Measurements from ENCODE around the gene ATP2B3.

The ATP2B3 gene

GRCh38 chrX:153598541-153599191, 81.2 kb downstream of the ATP2B3 start, which contains the start of gene CCNQ:
Gene CCNQ, minus strand, starts transcription at chrX:153599139. Its CDS starts 66 bp downstream, at chrX:153599073.
- Histone ChIP-seq H3K9ac (ENCODE audit: low read length) (peak within 1 kb of the TSS; percentile 86), H3K36me3 (ENCODE audit: insufficient read depth, low read length) (peaks cover 6% of the 10 kb centered on the region; the same call in 1 of the 2 replicates), H3K27me3 (ENCODE audit: insufficient read depth, low read length) (no peaks in the 10 kb centered on the region), H3K4me1 (ENCODE audit: insufficient read depth, low read length, severe bottlenecking) (peaks cover 32% of the 10 kb centered on the region), H4K20me1 (ENCODE audit: insufficient read depth, low read length) (no peaks in the 10 kb centered on the region), H3K9me3 (ENCODE audit: low read length) (no peaks in the 10 kb centered on the region), H2AFZ (ENCODE audit: low read length) (no peak within 1 kb of the TSS), H3K27ac (ENCODE audit: low read depth, low read length, poor library complexity, severe bottlenecking) (peak within 1 kb of the TSS; percentile 50), H3K4me3 (ENCODE audit: low read depth, low read length, poor library complexity, severe bottlenecking) (peak within 1 kb of the TSS; percentile 77), H3F3A (ENCODE audit: insufficient read depth, low read length) (no peaks in the 10 kb centered on the region), H3K9me2 (ENCODE audit: low read depth, low read length) (no peaks in the 10 kb centered on the region), H3K79me2 (ENCODE audit: insufficient read depth, low read length) (no peaks in the 10 kb centered on the region), H3K4me2 (ENCODE audit: low read length) (peak within 1 kb of the TSS; percentile 81)
- TF ChIP-seq CTCF (IDR thresholded peaks at IDR 0.05; ENCODE audit: low read length) (no peak), EZH2 (IDR thresholded peaks at IDR 0.05; ENCODE audit: borderline replicate concordance, low read length) (no peak)

- H3F3A ChIP-seq (ENCODE audit: insufficient read depth, low read length) = no peaks in the 10 kb centered on the region
- H3K9ac ChIP-seq (ENCODE audit: low read length) = peak overlapping the region; percentile 86
- H3K27me3 ChIP-seq (ENCODE audit: insufficient read depth, low read length) = no peaks in the 10 kb centered on the region
- peak overlapping the region; percentile 77 for H3K4me3 ChIP-seq (ENCODE audit: low read depth, low read length, poor library complexity, severe bottlenecking)
- peaks cover 6% of the 10 kb centered on the region; the same call in 1 of the 2 replicates for H3K36me3 ChIP-seq (ENCODE audit: insufficient read depth, low read length)
- H3K9me3 ChIP-seq (ENCODE audit: low read length) = no peaks in the 10 kb centered on the region
- H3K79me2 ChIP-seq (ENCODE audit: insufficient read depth, low read length) = no peaks in the 10 kb centered on the region
- H2AFZ ChIP-seq (ENCODE audit: low read length) = no peak overlapping the region
- no peaks in the 10 kb centered on the region for H3K9me2 ChIP-seq (ENCODE audit: low read depth, low read length)
- no peaks in the 10 kb centered on the region for H4K20me1 ChIP-seq (ENCODE audit: insufficient read depth, low read length)
- H3K27ac ChIP-seq (ENCODE audit: low read depth, low read length, poor library complexity, severe bottlenecking) = no peak overlapping the region
- peak overlapping the region; percentile 74 for H3K4me2 ChIP-seq (ENCODE audit: low read length)
- peaks cover 32% of the 10 kb centered on the region for H3K4me1 ChIP-seq (ENCODE audit: insufficient read depth, low read length, severe bottlenecking)
- TF ChIP-seq CTCF (IDR thresholded peaks at IDR 0.05; ENCODE audit: low read length) (no peak), EZH2 (IDR thresholded peaks at IDR 0.05; ENCODE audit: borderline replicate concordance, low read length) (no peak)
These were observed 82.0 kb downstream of the ATP2B3 start for GRCh38 chrX:153599192-153600031.

GRCh38 chrX:153600032-153600373, 82.6 kb downstream of the ATP2B3 start:
- H3K79me2 ChIP-seq (ENCODE audit: insufficient read depth, low read length) = no peaks in the 10 kb centered on the region
- H3K4me2 ChIP-seq (ENCODE audit: low read length) = peak overlapping the region; percentile 74
- no peaks in the 10 kb centered on the region for H3K9me3 ChIP-seq (ENCODE audit: low read length)
- H4K20me1 ChIP-seq (ENCODE audit: insufficient read depth, low read length) = no peaks in the 10 kb centered on the region
- H3K9ac ChIP-seq (ENCODE audit: low read length) = peak overlapping the region; percentile 86; the same call in 1 of the 2 replicates
- no peak overlapping the region for H2AFZ ChIP-seq (ENCODE audit: low read length)
- H3K36me3 ChIP-seq (ENCODE audit: insufficient read depth, low read length) = peaks cover 6% of the 10 kb centered on the region; the same call in 1 of the 2 replicates
- no peaks in the 10 kb centered on the region for H3K27me3 ChIP-seq (ENCODE audit: insufficient read depth, low read length)
- peaks cover 32% of the 10 kb centered on the region for H3K4me1 ChIP-seq (ENCODE audit: insufficient read depth, low read length, severe bottlenecking)
- no peak overlapping the region for H3K27ac ChIP-seq (ENCODE audit: low read depth, low read length, poor library complexity, severe bottlenecking)
- no peaks in the 10 kb centered on the region for H3F3A ChIP-seq (ENCODE audit: insufficient read depth, low read length)
- peak overlapping the region; percentile 77 for H3K4me3 ChIP-seq (ENCODE audit: low read depth, low read length, poor library complexity, severe bottlenecking)
- TF ChIP-seq CTCF (IDR thresholded peaks at IDR 0.05; ENCODE audit: low read length) (no peak), EZH2 (IDR thresholded peaks at IDR 0.05; ENCODE audit: borderline replicate concordance, low read length) (no peak)
- H3K9me2 ChIP-seq (ENCODE audit: low read depth, low read length) = no peaks in the 10 kb centered on the region

Data from OCI-LY1 (cell line).